HL-60 (cell line): ENCODE data around the gene VOPP1.
A peak's percentile ranks its signal among the peaks of the same experiment; 100 is the strongest.

ENCODE experiments used
- DNase-seq, 2 experiments: peaks; one replicate each; pipeline ENCODE4 v3.0.0-alpha.2; 2010 to 2020; ENCODE audit warnings: low read depth in 1 of 2, low spot score in 1 of 2
- H3K27ac ChIP-seq: fragments of 250-450 bp; sonication (Bioruptor Pico); replicated peaks from 2 replicates; pipeline ENCODE4 v1.5.1; 2020; ENCODE audit warnings: mild to moderate bottlenecking, moderate library complexity
- H3K27me3 ChIP-seq: fragments of 250-450 bp; sonication (Bioruptor Pico); 2 replicates; pipeline ENCODE4 v1.5.1; 2021; ENCODE audit warnings: mild to moderate bottlenecking, moderate library complexity; ENCODE audit not compliant: insufficient read depth, poor library complexity, severe bottlenecking
- H3K4me3 ChIP-seq: replicated peaks from 2 replicates; pipeline ENCODE4 v1.5.1; 2011; ENCODE audit warnings: mild to moderate bottlenecking, control low read depth, low read length; ENCODE audit not compliant: insufficient read depth
- GABPA ChIP-seq: IDR thresholded peaks from 2 replicates; pipeline ENCODE4 v1.6.1; 2012; ENCODE audit warnings: low read depth
- POLR2AphosphoS5 ChIP-seq: IDR thresholded peaks from 2 replicates; pipeline ENCODE4 v1.6.1; 2012; ENCODE audit warnings: low read depth
- REST ChIP-seq: IDR thresholded peaks from 2 replicates; pipeline ENCODE4 v1.6.1; 2012; ENCODE audit warnings: low read depth; ENCODE audit not compliant: insufficient replicate concordance
- SPI1 ChIP-seq: IDR thresholded peaks from 2 replicates; pipeline ENCODE4 v1.6.1; 2012; ENCODE audit warnings: low read depth, mild to moderate bottlenecking, borderline replicate concordance
- TF ChIP-seq, protein P1 (sequence below): IDR thresholded peaks from one replicate; pipeline ENCODE4 v1.5.1; 2011; ENCODE audit warnings: low read length, control low read depth, inconsistent platforms; ENCODE audit not compliant: insufficient read depth

The VOPP1 gene

GRCh38 chr7:55593515-55594318 is 21.4 kb upstream of the VOPP1 start:
- H3K27ac ChIP-seq, result no peak overlapping the region
- peak; percentile 35 to 55 for DNase-seq
- H3K4me3 ChIP-seq, result no peak overlapping the region
- no peak for TF ChIP-seq GABPA
- TF ChIP-seq SPI1, result no peak
- TF ChIP-seq, protein P1, sequence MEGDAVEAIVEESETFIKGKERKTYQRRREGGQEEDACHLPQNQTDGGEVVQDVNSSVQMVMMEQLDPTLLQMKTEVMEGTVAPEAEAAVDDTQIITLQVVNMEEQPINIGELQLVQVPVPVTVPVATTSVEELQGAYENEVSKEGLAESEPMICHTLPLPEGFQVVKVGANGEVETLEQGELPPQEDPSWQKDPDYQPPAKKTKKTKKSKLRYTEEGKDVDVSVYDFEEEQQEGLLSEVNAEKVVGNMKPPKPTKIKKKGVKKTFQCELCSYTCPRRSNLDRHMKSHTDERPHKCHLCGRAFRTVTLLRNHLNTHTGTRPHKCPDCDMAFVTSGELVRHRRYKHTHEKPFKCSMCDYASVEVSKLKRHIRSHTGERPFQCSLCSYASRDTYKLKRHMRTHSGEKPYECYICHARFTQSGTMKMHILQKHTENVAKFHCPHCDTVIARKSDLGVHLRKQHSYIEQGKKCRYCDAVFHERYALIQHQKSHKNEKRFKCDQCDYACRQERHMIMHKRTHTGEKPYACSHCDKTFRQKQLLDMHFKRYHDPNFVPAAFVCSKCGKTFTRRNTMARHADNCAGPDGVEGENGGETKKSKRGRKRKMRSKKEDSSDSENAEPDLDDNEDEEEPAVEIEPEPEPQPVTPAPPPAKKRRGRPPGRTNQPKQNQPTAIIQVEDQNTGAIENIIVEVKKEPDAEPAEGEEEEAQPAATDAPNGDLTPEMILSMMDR, result peak; percentile 73
- no peaks in the 10 kb centered on the region for H3K27me3 ChIP-seq

- no peak for DNase-seq
- no peak overlapping the region for H3K27ac ChIP-seq
- no peaks in the 10 kb centered on the region for H3K27me3 ChIP-seq
- TF ChIP-seq GABPA (no peak), REST (no peak), POLR2AphosphoS5 (no peak), SPI1 (no peak)
- TF ChIP-seq, protein P1, result no peak
- no peak overlapping the region for H3K4me3 ChIP-seq
These were observed 20.8 kb upstream of the VOPP1 start for GRCh38 chr7:55593172-55593514.

- DNase-seq, result no peak
- H3K27me3 ChIP-seq, result no peaks in the 10 kb centered on the region
- TF ChIP-seq, protein P1, result no peak
- TF ChIP-seq POLR2AphosphoS5, result no peak
- no peak overlapping the region for H3K27ac ChIP-seq
- no peak overlapping the region for H3K4me3 ChIP-seq
These were observed 20.2 kb upstream of the VOPP1 start for GRCh38 chr7:55592492-55592891.

- no peak for TF ChIP-seq SPI1
- no peak for TF ChIP-seq POLR2AphosphoS5
- TF ChIP-seq GABPA, result no peak
- no peak for TF ChIP-seq REST
- TF ChIP-seq, protein P1, result no peak
- no peak overlapping the region for H3K4me3 ChIP-seq
- H3K27ac ChIP-seq, result no peak overlapping the region
- DNase-seq, result no peak
- no peaks in the 10 kb centered on the region for H3K27me3 ChIP-seq
These were observed 19.1 kb upstream of the VOPP1 start for GRCh38 chr7:55591282-55591931.
